ENCODE measurements around the gene SLC7A6OS.

SLC7A6OS gene

GRCh38 chr16:68343137-68343536 lies 32.4 kb upstream of the SLC7A6OS start:
- DNase-seq, result no peak

DNA sequence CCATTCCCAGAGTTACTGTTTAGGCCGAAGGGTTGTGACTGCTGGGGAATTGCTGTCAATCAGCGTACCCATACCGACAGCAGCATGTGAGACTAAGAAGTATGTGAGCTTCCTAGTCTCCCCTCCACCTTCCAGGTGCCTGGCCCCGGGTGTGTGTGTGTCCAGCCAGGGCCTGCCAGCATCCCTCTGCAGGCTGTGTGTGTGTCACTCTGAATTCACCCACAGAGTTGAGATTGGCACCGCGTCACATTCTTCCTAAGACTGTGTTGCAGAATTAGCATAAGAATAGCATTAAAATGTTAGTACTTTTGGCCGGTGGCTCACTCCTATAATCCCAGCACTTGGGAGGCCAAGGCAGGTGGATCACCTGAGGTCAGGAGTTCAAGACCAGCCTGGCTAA lies 31.9 kb upstream of the SLC7A6OS start:
- no peak for DNase-seq

GRCh38 chr16:68339214-68339613 lies 28.5 kb upstream of the SLC7A6OS start:
- DNase-seq, result no peak

- no peak for DNase-seq
Measured at GRCh38 chr16:68338326-68339119, 27.8 kb upstream of the SLC7A6OS start.

- no peak for DNase-seq
Measured at GRCh38 chr16:68335175-68335574, 24.4 kb upstream of the SLC7A6OS start.

DNA sequence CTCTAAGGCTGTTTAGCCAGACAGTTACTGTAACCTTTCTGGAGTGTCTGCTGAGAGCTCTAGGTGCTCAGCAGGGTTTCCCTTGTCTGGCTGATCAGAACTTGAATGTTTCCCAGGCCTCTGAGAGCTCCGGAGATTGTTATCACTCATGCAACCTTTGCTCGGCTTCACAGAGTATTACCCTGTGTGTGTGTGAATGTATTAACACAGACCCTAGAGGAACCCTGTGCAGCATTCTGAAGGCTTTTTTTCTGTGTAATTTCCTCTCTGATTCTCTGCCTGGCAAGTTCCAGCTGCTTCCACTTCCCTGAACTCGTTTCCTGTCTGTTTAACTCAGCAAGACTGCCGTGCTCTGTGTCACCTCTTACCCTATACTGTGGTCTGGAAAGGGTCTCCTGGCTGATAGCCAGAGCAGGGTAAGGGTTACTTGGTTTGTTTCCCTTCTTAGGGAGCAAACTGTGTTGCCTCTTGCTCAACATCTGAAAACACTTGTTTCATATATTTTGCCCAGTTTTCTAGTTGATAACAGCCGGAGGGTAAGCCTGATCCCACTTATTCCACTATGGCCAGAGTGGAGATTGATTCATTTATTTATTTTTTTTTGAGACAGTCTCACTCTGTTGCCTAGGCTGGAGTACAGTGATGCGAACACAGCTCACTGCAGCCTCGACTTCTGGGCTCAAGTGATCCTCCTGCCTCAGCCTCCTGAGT lies 21.8 kb upstream of the SLC7A6OS start:
- peak; percentile 50 for DNase-seq

GRCh38 chr16:68331879-68332410 lies 21.2 kb upstream of the SLC7A6OS start:
- DNase-seq, result no peak

GRCh38 chr16:68328860-68329390 lies 18.2 kb upstream of the SLC7A6OS start:
- no peak for DNase-seq

GRCh38 chr16:68328151-68328859 lies 17.6 kb upstream of the SLC7A6OS start:
- DNase-seq, result peak; percentile 76

- no peak for DNase-seq
Measured at GRCh38 chr16:68324780-68325357, 14.1 kb upstream of the SLC7A6OS start.

GRCh38 chr16:68324336-68324735 lies 13.6 kb upstream of the SLC7A6OS start:
- DNase-seq, result no peak

GRCh38 chr16:68319185-68319908 lies 8.6 kb upstream of the SLC7A6OS start:
- no peak for DNase-seq

GRCh38 chr16:68313116-68313515 lies 2.4 kb upstream of the SLC7A6OS start:
- DNase-seq, result no peak

- peak; percentile 39 for DNase-seq
Measured at GRCh38 chr16:68310437-68310773, 341 bp downstream of the SLC7A6OS start.

DNA sequence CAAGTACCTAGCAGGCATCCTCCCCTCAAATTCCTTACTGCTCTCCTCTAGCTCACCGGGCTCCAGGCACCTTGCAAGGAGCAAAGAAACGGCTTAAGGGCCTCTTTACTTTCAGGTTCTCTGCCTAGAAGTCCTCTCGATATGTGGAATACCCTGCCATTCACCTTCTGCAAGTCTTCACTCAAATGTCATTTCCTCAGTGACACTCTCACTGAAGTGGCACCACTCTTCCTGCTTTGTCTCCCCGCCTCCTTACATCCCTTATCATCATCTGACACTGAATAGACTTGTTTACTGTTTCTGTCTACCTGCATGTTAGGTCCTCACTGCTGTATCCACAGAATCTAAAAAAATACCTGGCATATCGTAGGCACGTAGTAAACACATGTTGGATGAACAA lies 947 bp downstream of the SLC7A6OS start:
- DNase-seq, result no peak

DNA sequence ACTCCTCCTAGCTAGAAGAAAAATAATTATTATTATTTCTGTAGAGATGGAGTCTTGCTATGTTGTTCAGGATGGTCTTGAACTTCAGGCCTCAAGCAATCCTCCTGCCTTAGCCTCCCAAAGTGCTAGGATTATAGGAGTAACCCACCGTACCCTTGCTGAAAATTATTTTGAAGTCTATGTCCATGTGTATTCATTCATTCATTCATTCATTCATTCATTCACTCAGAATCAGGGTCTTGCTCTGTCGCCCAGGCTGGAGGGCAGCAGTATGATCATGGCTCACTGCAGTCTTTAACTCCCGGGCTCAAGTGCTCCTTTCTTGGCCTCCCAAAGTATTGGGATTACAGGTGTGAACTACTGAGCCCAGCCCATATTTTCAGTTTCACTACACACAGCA lies 4.1 kb downstream of the SLC7A6OS start:
- no peak for DNase-seq

DNA sequence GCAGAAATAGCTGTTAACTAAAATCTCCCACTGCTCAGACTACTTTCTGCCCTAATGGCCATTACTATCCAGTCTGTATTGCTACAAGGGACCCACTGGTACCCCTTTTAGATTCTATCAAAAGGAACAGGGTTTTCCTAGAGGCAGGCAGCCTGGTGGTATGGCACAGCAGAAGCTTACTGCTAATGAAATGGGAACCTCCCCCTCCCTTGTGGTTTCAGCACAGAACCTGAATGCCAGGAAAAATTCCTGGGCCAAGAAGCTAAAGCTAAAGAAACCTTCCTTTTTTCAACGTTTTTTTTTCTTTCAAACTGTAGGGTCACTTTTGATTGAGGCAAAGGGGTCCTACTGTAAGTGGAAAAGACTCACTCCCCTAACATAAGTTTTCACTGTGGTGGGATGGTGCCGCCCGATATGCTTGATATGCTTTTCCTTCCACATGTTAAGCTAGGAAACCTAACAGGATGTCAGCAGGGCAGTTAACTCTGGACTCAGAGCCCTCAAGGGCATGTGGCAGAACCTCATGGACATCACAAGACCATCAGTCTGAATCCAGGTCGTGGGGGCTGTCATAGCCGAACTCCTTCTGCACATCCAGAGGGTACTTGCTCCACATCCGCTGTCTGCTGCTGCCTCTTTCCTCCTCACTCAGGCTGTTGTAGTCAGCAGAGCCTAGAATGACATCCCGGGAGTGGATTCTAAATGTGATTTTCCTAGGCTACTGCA lies 9.8 kb downstream of the SLC7A6OS start:
- DNase-seq, result no peak

GRCh38 chr16:68299571-68300453 lies 10.9 kb downstream of the SLC7A6OS start:
- DNase-seq, result no peak

- DNase-seq, result no peak
Measured at GRCh38 chr16:68298907-68299561, 11.7 kb downstream of the SLC7A6OS start.

DNA sequence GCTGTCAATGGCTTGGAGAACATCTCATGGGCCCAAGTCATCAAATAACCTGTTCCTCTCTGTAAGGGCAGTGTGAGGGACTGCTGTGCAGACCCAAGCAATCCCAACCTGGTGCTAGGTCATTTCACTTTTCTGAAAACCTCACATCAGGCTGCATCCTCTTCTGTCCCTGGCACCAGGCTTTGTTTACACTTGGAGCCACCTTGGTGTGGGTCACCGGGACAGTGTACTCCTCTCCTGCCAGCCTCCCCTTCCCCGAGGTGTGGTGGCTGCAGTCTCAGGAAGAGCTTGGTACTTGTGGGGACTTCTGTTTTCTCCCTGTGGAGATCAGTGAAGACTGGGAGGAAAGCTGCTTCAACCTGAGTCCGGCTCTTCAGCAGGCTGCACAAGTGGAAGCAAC lies 12.4 kb downstream of the SLC7A6OS start:
- DNase-seq, result no peak

All from left hindlimb (tissue), 1 donor.